Endothelial cell of umbilical vein (primary cell): ENCODE data around the gene SFMBT2. TPM values are rescaled to one million over a fixed set of nuclear protein-coding genes. Genes with fewer than 3 reads are reported as not detected.

Source experiments
- BruUV-seq: library from RNA; stranded (reverse); fragments of 400-500 nt; replicated peaks from 2 replicates; lab custom pipeline; 2021; lab: Mats Ljungman, UMichigan
- CTCF ChIA-PET: fragments of 300-600, 350-600 bp; sonication (Branson Sonifier 250); formaldehyde crosslinking; loops from one replicate; lab custom pipeline; 2021; ENCODE audit warnings: antibody characterized with exemption, inconsistent platforms; lab: Charles Lee
- POLR2A ChIA-PET: fragments of 300-600, 350-600 bp; sonication (Branson Sonifier 250); formaldehyde crosslinking; loops from one replicate; lab custom pipeline; 2021; ENCODE audit warnings: antibody characterized with exemption, inconsistent platforms; lab: Charles Lee
- DNase-seq: peaks from one replicate; pipeline ENCODE4 v3.0.0-alpha.2; 2011; ENCODE audit warnings: low read depth, low spot score
- FAIRE-seq: peaks from 2 replicates; lab custom pipeline; 2011; peaks lifted over from hg19 to GRCh38; lab: Jason Lieb, UNC
- H2AFZ ChIP-seq: 2 replicates; pipeline ENCODE4 v1.6.0; 2012; ENCODE audit warnings: low read depth, low read length, control low read depth, inconsistent platforms
- H3K27ac ChIP-seq: 2 replicates; pipeline ENCODE4 v1.5.1; 2011; ENCODE audit warnings: low read depth, mild to moderate bottlenecking, control low read depth, low read length, moderate library complexity; ENCODE audit not compliant: insufficient read depth
- H3K27me3 ChIP-seq, 2 experiments: 2 replicates each; pipeline versions ENCODE4 v1.6.0 to v1.6.1; 2011; ENCODE audit warnings: low read length in 2 of 2, mixed read lengths in 1 of 2; ENCODE audit not compliant: control insufficient read depth in 2 of 2, insufficient read depth in 2 of 2
- H3K36me3 ChIP-seq, 2 experiments: 2 replicates in 1 of 2; 3 replicates in 1 of 2; pipeline ENCODE4 v1.5.1; 2011; ENCODE audit warnings: low read length in 2 of 2, mild to moderate bottlenecking in 1 of 2, moderate library complexity in 1 of 2; ENCODE audit not compliant: control insufficient read depth in 2 of 2, insufficient read depth in 2 of 2; ENCODE audit errors: extremely low read depth in 1 of 2
- H3K4me1 ChIP-seq: 3 replicates; pipeline ENCODE4 v1.5.1; 2011; ENCODE audit warnings: mild to moderate bottlenecking, low read length; ENCODE audit not compliant: control insufficient read depth, insufficient read depth; ENCODE audit errors: extremely low read depth
- H3K4me2 ChIP-seq: 2 replicates; pipeline ENCODE4 v1.6.1; 2011; ENCODE audit warnings: low read length, control low read depth, mixed read lengths; ENCODE audit not compliant: insufficient read depth
- H3K4me3 ChIP-seq, 3 experiments: fragments of 200-600 bp in 1 of 3; sonication (generic), shearing (Covaris generic) in 1 of 3; replicated peaks in 1 of 3; 2 replicates each; pipeline ENCODE4 v1.5.1; 2011 to 2016; ENCODE audit warnings: control low read depth in 3 of 3, low read length in 3 of 3, mild to moderate bottlenecking in 2 of 3, inconsistent platforms in 1 of 3, low read depth in 1 of 3, moderate library complexity in 1 of 3; ENCODE audit not compliant: insufficient read depth in 1 of 3
- H3K79me2 ChIP-seq: 2 replicates; pipeline ENCODE4 v1.6.0; 2012; ENCODE audit warnings: low read length, inconsistent platforms; ENCODE audit not compliant: control insufficient read depth, insufficient read depth
- H3K9ac ChIP-seq: replicated peaks from 2 replicates; pipeline ENCODE3; 2011; ENCODE audit warnings: low read length, control low read depth; ENCODE audit not compliant: insufficient read depth; ENCODE audit errors: extremely low read depth
- H3K9me1 ChIP-seq: replicated peaks from 3 replicates; pipeline ENCODE4 v1.6.0; 2011; ENCODE audit warnings: mild to moderate bottlenecking, low read length; ENCODE audit not compliant: control insufficient read depth, insufficient read depth; ENCODE audit errors: extremely low read depth
- H3K9me3 ChIP-seq: replicated peaks from 2 replicates; pipeline ENCODE4 v1.5.1; 2012; ENCODE audit warnings: low read length, inconsistent platforms; ENCODE audit not compliant: control insufficient read depth, insufficient read depth
- H4K20me1 ChIP-seq: replicated peaks from 2 replicates; pipeline ENCODE3; 2011; ENCODE audit warnings: mild to moderate bottlenecking, low read length; ENCODE audit not compliant: control insufficient read depth, insufficient read depth; ENCODE audit errors: extremely low read depth
- CTCF ChIP-seq, 2 donors: IDR thresholded peaks; 1 replicate in 1 of 2; 2 replicates in 1 of 2; pipeline ENCODE4 v1.5.1; 2011; ENCODE audit warnings: low read length in 2 of 2, mild to moderate bottlenecking in 2 of 2, moderate library complexity in 2 of 2, control low read depth in 1 of 2, inconsistent platforms in 1 of 2, low read depth in 1 of 2; ENCODE audit not compliant: insufficient read depth in 1 of 2; ENCODE audit errors: extremely low read depth in 1 of 2
- EZH2 ChIP-seq: IDR thresholded peaks from 2 replicates; pipeline ENCODE4 v1.6.1; 2012; ENCODE audit warnings: borderline replicate concordance, low read depth, mild to moderate bottlenecking, moderate library complexity, low read length, inconsistent platforms; ENCODE audit not compliant: severe bottlenecking
- FOS ChIP-seq: IDR thresholded peaks from 2 replicates; pipeline ENCODE4 v1.6.1; 2011; ENCODE audit warnings: mild to moderate bottlenecking, low read length, moderate library complexity, borderline replicate concordance; ENCODE audit not compliant: insufficient read depth
- GATA2 ChIP-seq: IDR thresholded peaks from 2 replicates; pipeline ENCODE4 v1.7.0; 2011; ENCODE audit warnings: low read depth, mild to moderate bottlenecking, moderate library complexity, mixed read lengths, low read length; ENCODE audit not compliant: insufficient read length, insufficient read depth
- JUN ChIP-seq: IDR thresholded peaks from 2 replicates; pipeline ENCODE4 v1.6.1; 2011; ENCODE audit warnings: borderline replicate concordance, low read depth; ENCODE audit not compliant: insufficient read length, insufficient read depth
- MAX ChIP-seq: IDR thresholded peaks from 2 replicates; pipeline ENCODE4 v1.6.1; 2011; ENCODE audit not compliant: insufficient read depth, insufficient read length
- MYC ChIP-seq: IDR thresholded peaks from one replicate; pipeline ENCODE4 v1.6.1; 2011; ENCODE audit warnings: mild to moderate bottlenecking, low read depth, low read length
- POLR2A ChIP-seq: IDR thresholded peaks from 2 replicates; pipeline ENCODE4 v1.6.1; 2012; ENCODE audit warnings: low read depth, mild to moderate bottlenecking, control low read depth, low read length
- POLR2AphosphoS5 ChIP-seq: IDR thresholded peaks from 2 replicates; pipeline ENCODE4 v1.6.1; 2012; ENCODE audit warnings: low read depth, mild to moderate bottlenecking, control low read depth, low read length, moderate library complexity; ENCODE audit not compliant: insufficient read depth
- dilution Hi-C: fragments of 300-500 bp; cut with MboI; formaldehyde crosslinking; loops from one replicate; pipeline ENCODE4 v1.15.0; 2019; ENCODE audit warnings: low sequenced_read_pairs; ENCODE audit not compliant: extremely low pct_ligation_motif_present
- intact Hi-C: fragments of 100-400 bp; cut with micrococcal nuclease; formaldehyde crosslinking; loops from one replicate; pipeline ENCODE4 v1.10.0; 2022
- polyA plus RNA-seq, 4 experiments: library from polyadenylated mRNA; depleted of rRNA in 3 of 4; stranded (reverse) in 3 of 4; unstranded in 1 of 4; fragments of >200 nt; gene quantifications; 2 replicates each; pipeline versions ENCODE4 v1.2.1 to v1.2.3, GENCODE V29; 2011 to 2012; ENCODE audit warnings: missing spikeins in 1 of 4
- total RNA-seq: library from RNA; stranded (reverse); gene quantifications from 2 replicates; pipeline ENCODE4 v1.2.3, GENCODE V29; 2021

Gene SFMBT2
- total and polyA plus RNA-seq, 2 donors (not counting 3 experiments of a cell fraction or from before 2014, with no cell fraction given), result 0.14 to 0.64 TPM

- Histone ChIP-seq H3K4me1 (no peaks in the 10 kb centered on the region), H3K79me2 (no peaks in the 10 kb centered on the region), H3K9me3 (no peaks in the 10 kb centered on the region), H3K4me2 (no peak overlapping the region), H3K27me3 (no peaks in the 10 kb centered on the region), H3K9me1 (no peaks in the 10 kb centered on the region), H3K27ac (no peak overlapping the region), H3K36me3 (no peaks in the 10 kb centered on the region), H2AFZ (no peak overlapping the region), H3K9ac (no peak overlapping the region), H4K20me1 (no peaks in the 10 kb centered on the region), H3K4me3 (no peak overlapping the region)
- no peak for DNase-seq
- TF ChIP-seq JUN, result no peak
- no peak for TF ChIP-seq POLR2AphosphoS5
- ChIA-PET CTCF (no interaction called here), POLR2A (no interaction called here)
- dilution Hi-C loops (no loop called here), intact Hi-C loops (no loop called here)
- no TSS peak for BruUV-seq
- FAIRE-seq, result no peak
These were observed 125.1 kb downstream of the SFMBT2 start for GRCh38 chr10:7285522-7286322.

- no peak overlapping the region for H3K27ac ChIP-seq
- no peaks in the 10 kb centered on the region for H4K20me1 ChIP-seq
- H3K36me3 ChIP-seq, result no peaks in the 10 kb centered on the region
- no peak overlapping the region for H3K9ac ChIP-seq
- H3K9me1 ChIP-seq, result no peaks in the 10 kb centered on the region
- no peaks in the 10 kb centered on the region for H3K4me1 ChIP-seq
- no peaks in the 10 kb centered on the region for H3K27me3 ChIP-seq
- no peak overlapping the region for H2AFZ ChIP-seq
- TF ChIP-seq POLR2A, result no peak
- TF ChIP-seq JUN, result no peak
- TF ChIP-seq GATA2, result no peak
- no peak for TF ChIP-seq FOS
- no peak for TF ChIP-seq EZH2
- TF ChIP-seq MYC, result no peak
- TF ChIP-seq MAX, result no peak
- no peak for TF ChIP-seq POLR2AphosphoS5
- no peak for TF ChIP-seq CTCF (IDR thresholded peaks at IDR 0.05; ENCODE audit: extremely low read depth in 1 of 2, insufficient read depth in 1 of 2, low read depth in 1 of 2, low read length in 2 of 2)
- no peaks in the 10 kb centered on the region for H3K9me3 ChIP-seq
- ChIA-PET CTCF (no interaction called here), POLR2A (no interaction called here)
- BruUV-seq, result no TSS peak
- intact Hi-C loops (no loop called here), dilution Hi-C loops (no loop called here)
- no peak overlapping the region for H3K4me2 ChIP-seq
- no peak overlapping the region for H3K4me3 ChIP-seq
- H3K79me2 ChIP-seq, result no peaks in the 10 kb centered on the region
- FAIRE-seq (no peak), DNase-seq (no peak)
These were observed 127.6 kb downstream of the SFMBT2 start for GRCh38 chr10:7283246-7283645.
